Activated B cell treated with CpG ODN at 0.5 μM for 24 hours (primary cell): ENCODE measurements around the gene SEMA5A. TPM values are rescaled to one million over a fixed set of nuclear protein-coding genes. Genes with fewer than 3 reads are reported as not detected.

Source experiments
- ATAC-seq: fragments of 200-7000 bp; cut with Tn5 transposase; one replicate; pipeline ENCODE4 v1.10.0; 2021; ENCODE audit warnings: low read depth, mild to moderate bottlenecking, moderate library complexity
- CTCF ChIA-PET: fragments of 350-600 bp; sonication (Branson Sonifier 250); formaldehyde crosslinking; loops from one replicate; lab custom pipeline; 2021; ENCODE audit warnings: antibody characterized with exemption; lab: Charles Lee
- POLR2A ChIA-PET: fragments of 350-600 bp; sonication (Branson Sonifier 250); formaldehyde crosslinking; loops from one replicate; lab custom pipeline; 2021; ENCODE audit warnings: antibody characterized with exemption; lab: Charles Lee
- DNase-seq: peaks from one replicate; pipeline ENCODE4 v3.0.0; 2022
- H3K27ac Mint-ChIP-seq: one replicate; pipeline ENCODE4 v1.8.0; 2020; ENCODE audit warnings: mixed read lengths
- H3K27me3 Mint-ChIP-seq: one replicate; pipeline ENCODE4 v1.8.0; 2021; ENCODE audit warnings: mixed read lengths
- H3K36me3 Mint-ChIP-seq: one replicate; pipeline ENCODE4 v1.8.0; 2021; ENCODE audit warnings: low read depth, mixed read lengths
- H3K4me1 Mint-ChIP-seq: one replicate; pipeline ENCODE4 v1.8.0; 2021; ENCODE audit warnings: mixed read lengths
- H3K4me3 Mint-ChIP-seq: one replicate; pipeline ENCODE4 v1.8.0; 2020; ENCODE audit warnings: mild to moderate bottlenecking, mixed read lengths
- H3K9me3 Mint-ChIP-seq: one replicate; pipeline ENCODE4 v1.8.0; 2020; ENCODE audit warnings: mixed read lengths
- intact Hi-C: fragments of 100-400 bp; cut with micrococcal nuclease; formaldehyde crosslinking; loops from one replicate; pipeline ENCODE4 v1.15.1; 2024
- total RNA-seq: library from RNA; stranded (reverse); gene quantifications from 2 replicates; pipeline ENCODE4 v1.2.3, GENCODE V29; 2022
- TF ChIP-seq, protein P1 (sequence below): fragments of 200-600 bp; IDR thresholded peaks from one replicate; pipeline ENCODE4 v1.8.0; 2022; ENCODE audit warnings: antibody characterized with exemption, mild to moderate bottlenecking

Gene SEMA5A
- total RNA-seq, 1 donor from 2014 or later, result not detected

DNA sequence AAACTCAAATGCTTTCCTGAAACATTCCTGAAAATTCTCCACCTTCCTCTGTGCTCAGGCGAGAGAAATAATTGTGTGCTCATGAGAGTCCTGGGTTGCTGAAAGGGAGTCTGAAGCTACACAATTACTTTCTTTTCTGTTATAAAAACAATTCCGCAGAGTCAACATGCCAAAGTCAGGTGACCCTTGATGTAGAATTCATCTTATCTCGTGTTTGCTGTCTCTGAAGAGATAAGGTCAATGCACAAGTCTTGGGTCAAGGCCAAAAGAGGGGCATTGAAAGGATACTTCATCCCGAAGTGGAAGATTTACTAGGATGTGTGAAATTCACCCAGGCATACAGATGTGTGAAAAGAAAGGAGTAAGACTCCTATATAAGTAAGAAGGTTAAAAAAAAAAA lies 493.5 kb downstream of the SEMA5A start:
- DNase-seq (no peak), ATAC-seq (no peak)
- no peaks in the 10 kb centered on the region for H3K4me1 Mint-ChIP-seq
- H3K27ac Mint-ChIP-seq, result no peak overlapping the region
- CTCF ChIA-PET, result interaction anchor here (0.7 kb wide), 1 partner anchor 54 kb away, joined by 4 read pairs; no protein-coding TSS in a partner anchor
- TF ChIP-seq, protein P1, sequence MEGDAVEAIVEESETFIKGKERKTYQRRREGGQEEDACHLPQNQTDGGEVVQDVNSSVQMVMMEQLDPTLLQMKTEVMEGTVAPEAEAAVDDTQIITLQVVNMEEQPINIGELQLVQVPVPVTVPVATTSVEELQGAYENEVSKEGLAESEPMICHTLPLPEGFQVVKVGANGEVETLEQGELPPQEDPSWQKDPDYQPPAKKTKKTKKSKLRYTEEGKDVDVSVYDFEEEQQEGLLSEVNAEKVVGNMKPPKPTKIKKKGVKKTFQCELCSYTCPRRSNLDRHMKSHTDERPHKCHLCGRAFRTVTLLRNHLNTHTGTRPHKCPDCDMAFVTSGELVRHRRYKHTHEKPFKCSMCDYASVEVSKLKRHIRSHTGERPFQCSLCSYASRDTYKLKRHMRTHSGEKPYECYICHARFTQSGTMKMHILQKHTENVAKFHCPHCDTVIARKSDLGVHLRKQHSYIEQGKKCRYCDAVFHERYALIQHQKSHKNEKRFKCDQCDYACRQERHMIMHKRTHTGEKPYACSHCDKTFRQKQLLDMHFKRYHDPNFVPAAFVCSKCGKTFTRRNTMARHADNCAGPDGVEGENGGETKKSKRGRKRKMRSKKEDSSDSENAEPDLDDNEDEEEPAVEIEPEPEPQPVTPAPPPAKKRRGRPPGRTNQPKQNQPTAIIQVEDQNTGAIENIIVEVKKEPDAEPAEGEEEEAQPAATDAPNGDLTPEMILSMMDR, result no peak
- intact Hi-C loops, result no loop called here
- no peaks in the 10 kb centered on the region for H3K27me3 Mint-ChIP-seq
- H3K4me3 Mint-ChIP-seq, result no peak overlapping the region
- no peaks in the 10 kb centered on the region for H3K9me3 Mint-ChIP-seq
- no peaks in the 10 kb centered on the region for H3K36me3 Mint-ChIP-seq
- POLR2A ChIA-PET, result no interaction called here

- no peaks in the 10 kb centered on the region for H3K36me3 Mint-ChIP-seq
- H3K4me3 Mint-ChIP-seq, result no peak overlapping the region
- H3K4me1 Mint-ChIP-seq, result no peaks in the 10 kb centered on the region
- ChIA-PET POLR2A (no interaction called here), CTCF (no interaction called here)
- DNase-seq (no peak), ATAC-seq (no peak)
- intact Hi-C loops, result no loop called here
- TF ChIP-seq, protein P1, result no peak
- H3K9me3 Mint-ChIP-seq, result no peaks in the 10 kb centered on the region
- H3K27me3 Mint-ChIP-seq, result no peaks in the 10 kb centered on the region
- no peak overlapping the region for H3K27ac Mint-ChIP-seq
Measured at GRCh38 chr5:9051779-9052178, 494.1 kb downstream of the SEMA5A start.

- intact Hi-C loops, result no loop called here
- no peak overlapping the region for H3K4me3 Mint-ChIP-seq
- DNase-seq, result no peak
- no peaks in the 10 kb centered on the region for H3K9me3 Mint-ChIP-seq
- TF ChIP-seq, protein P1, result no peak
- H3K4me1 Mint-ChIP-seq, result no peaks in the 10 kb centered on the region
- ATAC-seq, result no peak
- H3K27me3 Mint-ChIP-seq, result no peaks in the 10 kb centered on the region
- CTCF ChIA-PET, result no interaction called here
- H3K27ac Mint-ChIP-seq, result no peak overlapping the region
- POLR2A ChIA-PET, result no interaction called here
- no peaks in the 10 kb centered on the region for H3K36me3 Mint-ChIP-seq
Measured at GRCh38 chr5:9047932-9048331, 497.9 kb downstream of the SEMA5A start.

GRCh38 chr5:9046756-9047481 lies 499.0 kb downstream of the SEMA5A start:
- CTCF ChIA-PET, result no interaction called here
- POLR2A ChIA-PET, result no interaction called here
- ATAC-seq (no peak), DNase-seq (no peak)
- Mint-ChIP-seq H3K9me3 (no peaks in the 10 kb centered on the region), H3K4me3 (no peak overlapping the region), H3K36me3 (no peaks in the 10 kb centered on the region), H3K27ac (no peak overlapping the region), H3K4me1 (no peaks in the 10 kb centered on the region), H3K27me3 (no peaks in the 10 kb centered on the region)
- intact Hi-C loops, result no loop called here
- TF ChIP-seq, protein P1, result no peak

DNA sequence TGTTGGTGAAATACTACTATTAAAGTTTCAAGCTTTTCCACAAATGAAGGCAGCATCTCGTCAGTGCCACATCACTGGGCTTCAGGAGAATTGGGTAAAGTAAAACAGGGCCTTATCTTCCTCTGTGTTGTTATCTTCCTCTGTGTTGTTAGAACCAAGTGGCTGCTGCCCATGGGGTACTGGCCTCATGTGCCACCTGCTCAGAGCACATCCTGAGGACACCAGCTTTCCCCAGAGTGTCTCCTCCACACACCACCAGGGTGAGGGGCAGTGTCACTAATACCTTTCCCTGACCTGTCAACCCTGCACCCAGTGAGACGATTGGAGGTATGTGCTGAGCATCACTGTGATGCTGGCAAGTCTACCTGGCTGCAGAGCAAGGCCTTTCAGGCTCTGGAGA lies 499.9 kb downstream of the SEMA5A start:
- TF ChIP-seq, protein P1, result no peak
- Mint-ChIP-seq H3K27me3 (no peaks in the 10 kb centered on the region), H3K27ac (no peak overlapping the region), H3K4me3 (no peak overlapping the region), H3K4me1 (no peaks in the 10 kb centered on the region), H3K36me3 (no peaks in the 10 kb centered on the region), H3K9me3 (no peaks in the 10 kb centered on the region)
- ChIA-PET CTCF (no interaction called here), POLR2A (no interaction called here)
- no peak for ATAC-seq
- intact Hi-C loops, result no loop called here
- no peak for DNase-seq
